Measurements from ENCODE around the gene UBR4. TPM values are rescaled to one million over a fixed set of nuclear protein-coding genes. Genes with fewer than 3 reads are reported as not detected.
A peak's percentile ranks its signal among the peaks of the same experiment; 100 is the strongest.

The UBR4 gene
- total RNA-seq (2021; fragmentation: NEBNext Ultra II Directional; extraction: Animal tissue kit (Norgen Biotek cat#: 25700)) (148 and 152 TPM in 2 replicates), polyA plus RNA-seq (2011; rRNA removed) (139 and 168 TPM in 2 replicates), polyA minus RNA-seq (2011; rRNA and poly(A)+ RNA removed) (298 and 335 TPM in 2 replicates)
- polyA plus RNA-seq (2011; cell fraction: cytosol; rRNA removed): 98.3 TPM
- polyA plus RNA-seq (2011; cell fraction: nucleus; rRNA removed): 689 TPM
- polyA plus RNA-seq (2012, experiment 1 of 2): 141 to 220 TPM (median 170 TPM) in 4 replicates
- polyA plus RNA-seq (2012, experiment 2 of 2): 34.1 TPM
- 59.5 TPM for polyA plus RNA-seq (2013, experiment 1 of 2)
- 42.7 TPM for polyA plus RNA-seq (2013, experiment 2 of 2)
- 201 TPM for polyA minus RNA-seq (2011; cell fraction: cytosol; rRNA and poly(A)+ RNA removed)
- 436 TPM for polyA minus RNA-seq (2011; cell fraction: nucleus; rRNA and poly(A)+ RNA removed)
- long read RNA-seq, experiment 1, partial matches to known transcripts: 48 of 68 reads
- long read RNA-seq, experiment 1, other reads (novel, unspliced or antisense): 16 of 68 reads
- long read RNA-seq, experiment 2, partial matches to known transcripts: 1 of 2 reads
- long read RNA-seq, experiment 2, other reads (novel, unspliced or antisense): 1 of 2 reads

DNA sequence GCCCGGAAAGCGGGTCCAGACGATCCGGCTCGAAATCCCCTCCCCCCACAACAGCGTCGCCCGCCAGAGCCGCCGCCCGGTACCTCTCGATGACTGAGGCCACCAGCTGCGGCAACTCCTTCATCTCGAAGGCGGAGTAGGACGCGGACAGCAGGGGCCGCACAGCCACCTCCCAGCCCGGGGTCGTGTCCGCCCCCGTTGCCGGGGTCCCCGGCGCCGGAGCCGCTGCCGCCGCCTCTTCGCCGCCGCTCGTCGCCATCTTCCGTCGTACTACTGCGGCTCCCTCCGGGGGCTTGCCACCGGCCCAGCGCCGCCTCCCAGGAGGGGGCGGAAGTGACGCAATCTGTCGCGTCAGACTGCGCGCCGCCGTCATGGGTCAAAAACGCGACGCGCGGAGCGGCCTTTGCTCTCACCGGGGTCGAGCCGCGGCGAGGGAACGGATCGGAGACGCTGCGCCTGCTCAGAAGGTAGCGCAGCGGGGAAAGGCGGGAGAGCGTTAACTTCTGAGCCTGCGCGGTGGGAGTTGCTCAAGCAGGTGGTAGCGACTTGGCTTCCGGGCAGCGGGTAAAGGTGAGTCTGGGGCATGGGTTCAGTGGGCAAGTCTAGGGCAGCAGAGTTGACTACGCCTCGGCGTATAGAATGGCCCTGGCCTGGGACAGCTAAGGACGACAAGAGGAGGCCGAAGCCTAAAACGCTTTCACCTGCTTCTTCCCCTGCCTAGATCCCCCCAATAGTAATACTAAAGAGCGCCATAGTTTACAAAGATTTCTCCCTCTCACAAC is at the start of gene UBR4:
Gene UBR4 (minus strand): TSS at position 277 of the 782 bp plus-strand sequence. CDS start 18 bp downstream, at position 259.
- no peak within 1 kb of the TSS for H2AK5ac ChIP-seq (ENCODE audit: low read depth, low read length)

More for the DNA sequence above, at the start of gene UBR4:
- FAIRE-seq: peak; percentile 24
- Histone ChIP-seq H3K9me3 (ENCODE audit: insufficient read depth in 2 of 2, low read depth in 1 of 2, low read length in 1 of 2) (no peaks in the 10 kb centered on the region), H3K4me2 (ENCODE audit: insufficient read depth in 1 of 2, low read depth in 2 of 2, low read length in 2 of 2) (peak within 1 kb of the TSS; percentile 79 to 96), H3K9ac (replicated peaks in 1 of 4; ENCODE audit: extremely low read depth in 1 of 4, low read depth in 3 of 4, low read length in 3 of 4) (peak within 1 kb of the TSS; percentile 75 to 93 (median 88)), H3K36me3 (ENCODE audit: control insufficient read depth in 2 of 4, insufficient read depth in 4 of 4, low read length in 3 of 4) (peaks cover 0 to 5% (median 2%) of the 10 kb centered on the region in 4 experiments; a peak in 3 of 8 replicates), H3K4me1 (replicated peaks in 1 of 4; ENCODE audit: control insufficient read depth in 3 of 4, insufficient read depth in 4 of 4, low read length in 3 of 4) (peaks cover 0 to 8% (median 0%) of the 10 kb centered on the region in 4 experiments; a peak in 3 of 7 replicates), H2BK12ac (ENCODE audit: low read depth, low read length) (no peak within 1 kb of the TSS), H4K91ac (replicated peaks; ENCODE audit: insufficient read length, low read length) (peak within 1 kb of the TSS; percentile 48), H2BK20ac (ENCODE audit: low read length) (no peak within 1 kb of the TSS), H2BK120ac (replicated peaks; ENCODE audit: low read depth, low read length) (no peak within 1 kb of the TSS), H3K23ac (ENCODE audit: insufficient read length) (no peak within 1 kb of the TSS), H4K8ac (ENCODE audit: extremely low read depth, insufficient read depth, low read length) (peak within 1 kb of the TSS; percentile 99), H4K20me1 (replicated peaks in 1 of 2; ENCODE audit: control insufficient read depth in 1 of 2, insufficient read depth in 2 of 2, low read length in 2 of 2) (peaks cover 13 to 19% of the 10 kb centered on the region in 2 experiments), H3K56ac (replicated peaks; ENCODE audit: insufficient read length, low read depth, low read length) (peak within 1 kb of the TSS; percentile 78), H3K4ac (replicated peaks; ENCODE audit: insufficient read length, low read depth, low read length) (peak within 1 kb of the TSS; percentile 33), H4K5ac (ENCODE audit: insufficient read length, low read depth, low read length) (peak within 1 kb of the TSS; percentile 95), H3K79me2 (ENCODE audit: control insufficient read depth in 1 of 2, insufficient read depth in 2 of 2, low read length in 2 of 2) (peaks cover 39 to 82% of the 10 kb centered on the region in 2 experiments), H2AFZ (ENCODE audit: low read length) (peak within 1 kb of the TSS; percentile 66), H3K4me3 (ENCODE audit: extremely low read depth in 1 of 4, insufficient read depth in 2 of 4, low read depth in 3 of 4, low read length in 4 of 4) (peak within 1 kb of the TSS; percentile 76 to 95 (median 91)), H3K23me2 (ENCODE audit: low read depth, low read length) (peaks cover 9% of the 10 kb centered on the region), H2BK5ac (ENCODE audit: low read depth, low read length) (peak within 1 kb of the TSS; percentile 84), H2BK15ac (ENCODE audit: low read length) (no peak within 1 kb of the TSS), H3K27me3 (replicated peaks in 1 of 4; ENCODE audit: control insufficient read depth in 3 of 4, extremely low read depth in 1 of 4, insufficient read depth in 3 of 4, low read length in 3 of 4) (no peaks in the 10 kb centered on the region), H3K18ac (ENCODE audit: extremely low read depth, low read length) (peak within 1 kb of the TSS; percentile 55), H3K14ac (ENCODE audit: insufficient read length) (peak within 1 kb of the TSS; percentile 35), H3K79me1 (ENCODE audit: low read depth, low read length) (peaks cover 5% of the 10 kb centered on the region; the same call in 1 of the 2 replicates), H3K27ac (ENCODE audit: low read depth, low read length) (peak within 1 kb of the TSS; percentile 94)
- whole genome bisulfite sequencing, 2 experiments (ENCODE audit: extremely low coverage in 1 of 2, insufficient coverage in 1 of 2, insufficient read length in 1 of 2, insufficient replicate concordance in 2 of 2, low coverage in 1 of 2, low lambda C conversion rate in 2 of 2, missing lambda C conversion rate in 1 of 2): 2% methylated on average over 53 of the region's 80 CpGs; no CpG with 5 or more reads in 1 of the 2 experiments
- ChIA-PET CTCF (ENCODE audit: partially characterized antibody) (interaction anchor here (0.8 to 2.7 kb wide), 2 partner anchors 10 to 444 kb away, joined by 3 to 8 read pairs; no protein-coding TSS in a partner anchor), POLR2A (ENCODE audit: partially characterized antibody) (interaction anchor here (0.6 to 6.4 kb wide), 15 partner anchors 8 to 305 kb away, joined by 3 to 42 read pairs (median 3); partner anchors contain the start of genes EMC1 and MRTO4)
- DNase-seq (ENCODE audit: low read depth in 1 of 2, low spot score in 2 of 2): peak; percentile 83 to 99
